ENCODE results near the gene HBG1.

HBG1 gene

DNA sequence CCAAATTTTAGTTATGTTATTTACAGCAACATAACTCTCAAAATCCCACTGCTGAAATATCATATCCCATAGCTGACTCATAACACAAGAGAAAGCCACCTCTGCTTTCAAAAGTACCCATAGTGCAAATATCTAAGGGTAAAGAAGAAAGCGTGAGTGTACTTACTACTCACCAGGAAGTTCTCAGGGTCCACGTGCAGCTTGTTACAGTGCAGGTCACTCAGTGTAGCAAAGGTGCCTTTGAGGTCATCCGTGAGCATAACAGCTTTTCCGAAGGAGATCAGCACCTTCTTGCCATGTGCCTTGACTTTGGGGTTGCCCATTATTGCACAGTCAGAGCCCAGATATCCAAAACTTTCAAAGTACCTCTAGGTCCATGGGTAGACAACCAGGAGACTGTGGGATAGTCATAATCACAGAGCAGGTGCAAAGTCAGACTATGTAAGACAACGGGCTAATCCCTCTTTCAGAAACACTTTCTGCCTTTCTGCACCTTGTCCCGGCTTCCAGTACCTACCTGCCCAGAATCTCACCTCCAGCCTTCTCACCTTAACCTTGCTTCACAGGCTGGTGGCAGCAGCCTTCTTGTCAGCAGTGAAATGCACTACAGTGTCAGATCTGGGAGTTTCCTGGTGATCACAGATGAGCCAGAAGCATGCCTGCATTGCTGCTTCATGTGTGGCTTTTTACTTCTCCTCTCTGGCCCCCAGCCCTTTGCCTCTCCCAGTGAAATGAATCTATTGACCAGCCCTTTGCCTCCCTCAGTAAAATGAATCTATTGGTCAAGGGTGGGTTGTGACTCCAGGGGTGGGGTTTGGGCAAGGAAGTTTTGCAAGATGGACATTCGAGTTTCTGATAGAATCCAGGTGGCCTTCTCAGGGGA is 6.5 kb downstream of the HBG1 start:
- DNase-seq, result no peak
- Histone ChIP-seq H3K4me3 (ENCODE audit: low read depth, low read length) (no peak overlapping the region), H3K27me3 (no peaks in the 10 kb centered on the region), H3K36me3 (no peaks in the 10 kb centered on the region), H3K4me1 (no peaks in the 10 kb centered on the region), H3K9me3 (no peaks in the 10 kb centered on the region)
- no peak for TF ChIP-seq CTCF (IDR thresholded peaks at IDR 0.05; ENCODE audit: low read depth, low read length)

GRCh38 chr11:5242208-5242607 is 7.4 kb downstream of the HBG1 start:
- TF ChIP-seq CTCF (IDR thresholded peaks at IDR 0.05; ENCODE audit: low read depth, low read length), result no peak
- no peak for DNase-seq
- H3K4me3 ChIP-seq (ENCODE audit: low read depth, low read length), result no peak overlapping the region
- no peaks in the 10 kb centered on the region for H3K4me1 ChIP-seq
- no peaks in the 10 kb centered on the region for H3K36me3 ChIP-seq
- H3K27me3 ChIP-seq, result no peaks in the 10 kb centered on the region
- H3K9me3 ChIP-seq, result no peaks in the 10 kb centered on the region

DNA sequence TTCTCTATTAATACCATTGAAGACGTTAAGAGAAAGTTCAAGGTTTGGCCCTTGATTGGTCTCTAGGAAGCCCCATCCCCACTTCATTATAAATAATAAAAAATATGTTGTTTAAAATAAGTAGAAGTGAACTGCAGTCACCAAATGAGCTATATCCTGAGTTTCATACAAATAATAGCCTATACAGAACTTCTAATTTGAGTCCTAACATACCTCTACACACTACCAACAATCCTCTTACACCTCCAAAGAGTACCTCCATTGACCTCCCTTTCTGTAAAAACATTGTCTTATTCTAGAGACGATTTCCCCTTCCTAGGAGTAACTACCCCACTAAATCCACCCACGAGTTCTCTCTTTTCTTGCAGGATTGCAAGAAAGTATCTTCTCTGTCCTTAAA is 8.2 kb downstream of the HBG1 start:
- no peaks in the 10 kb centered on the region for H3K4me1 ChIP-seq
- H3K9me3 ChIP-seq, result no peaks in the 10 kb centered on the region
- no peak overlapping the region for H3K4me3 ChIP-seq (ENCODE audit: low read depth, low read length)
- H3K36me3 ChIP-seq, result no peaks in the 10 kb centered on the region
- no peak for TF ChIP-seq CTCF (IDR thresholded peaks at IDR 0.05; ENCODE audit: low read depth, low read length)
- no peak for DNase-seq
- H3K27me3 ChIP-seq, result no peaks in the 10 kb centered on the region

GRCh38 chr11:5240458-5240857 is 9.2 kb downstream of the HBG1 start:
- no peak for TF ChIP-seq CTCF (IDR thresholded peaks at IDR 0.05; ENCODE audit: low read depth, low read length)

DNA sequence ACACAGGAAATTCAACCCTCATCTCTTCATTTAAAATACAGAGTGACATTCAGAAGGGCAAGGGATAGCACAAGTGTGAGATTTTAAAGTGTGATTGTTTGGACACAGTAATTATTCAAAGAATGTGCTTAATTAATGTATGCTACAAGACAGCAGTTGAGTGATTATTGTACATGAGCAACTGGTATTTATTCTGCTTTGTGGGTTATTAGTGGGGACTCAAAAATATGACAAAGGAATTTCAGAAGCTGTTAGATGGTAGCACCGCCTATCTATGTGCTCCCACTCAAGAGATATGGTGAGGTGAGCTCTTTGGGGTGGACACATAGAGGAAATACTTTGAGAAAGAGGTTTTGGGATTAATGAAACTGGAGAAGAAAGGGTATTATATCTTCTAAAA is 9.6 kb downstream of the HBG1 start:
- Histone ChIP-seq H3K27me3 (no peaks in the 10 kb centered on the region), H3K4me1 (no peaks in the 10 kb centered on the region), H3K4me3 (ENCODE audit: low read depth, low read length) (no peak overlapping the region), H3K36me3 (no peaks in the 10 kb centered on the region), H3K9me3 (no peaks in the 10 kb centered on the region)
- no peak for DNase-seq
- no peak for TF ChIP-seq CTCF (IDR thresholded peaks at IDR 0.05; ENCODE audit: low read depth, low read length)

More at GRCh38 chr11:5240458-5240857, 9.2 kb downstream of the HBG1 start:
- H3K9me3 ChIP-seq, result no peaks in the 10 kb centered on the region
- H3K4me3 ChIP-seq (ENCODE audit: low read depth, low read length), result no peak overlapping the region
- H3K4me1 ChIP-seq, result no peaks in the 10 kb centered on the region
- H3K36me3 ChIP-seq, result no peaks in the 10 kb centered on the region
- no peak for DNase-seq
- H3K27me3 ChIP-seq, result no peaks in the 10 kb centered on the region

DNA sequence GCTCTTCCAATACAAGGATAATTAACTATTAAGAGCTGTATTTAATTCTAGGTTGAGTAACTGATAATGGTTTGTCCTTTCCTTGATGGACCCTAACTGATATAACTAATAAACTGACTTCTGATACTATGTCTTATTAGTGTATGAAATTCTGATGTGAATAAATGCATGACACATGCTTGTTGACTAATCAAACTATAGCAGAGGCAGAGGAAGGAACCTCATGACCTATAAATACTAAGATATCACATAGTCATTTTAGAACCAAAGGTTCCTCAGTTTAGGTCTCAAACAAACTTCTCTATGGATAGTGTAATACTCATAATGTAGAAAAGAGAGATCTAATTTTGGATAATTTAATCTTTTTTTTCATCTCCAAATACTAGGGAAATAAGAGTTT is 10.6 kb downstream of the HBG1 start:
- H3K36me3 ChIP-seq, result no peaks in the 10 kb centered on the region
- TF ChIP-seq CTCF (IDR thresholded peaks at IDR 0.05; ENCODE audit: low read depth, low read length), result no peak
- no peaks in the 10 kb centered on the region for H3K4me1 ChIP-seq
- no peaks in the 10 kb centered on the region for H3K9me3 ChIP-seq
- H3K27me3 ChIP-seq, result no peaks in the 10 kb centered on the region
- H3K4me3 ChIP-seq (ENCODE audit: low read depth, low read length), result no peak overlapping the region
- DNase-seq, result no peak
